Cerebellar nuclear complex (tissue), 1 donor: ENCODE measurements around the gene GPRC5A.

Experiments used
- DNase-seq, 2 experiments: peaks; one replicate each; lab custom pipeline; 2025; lab: John Stamatoyannopoulos, UW

Gene GPRC5A

GRCh38 chr12:12885096-12885792, 6.1 kb upstream of the GPRC5A start:
- no peak for DNase-seq

- DNase-seq, result no peak
Observed at GRCh38 chr12:12887471-12887870, 3.9 kb upstream of the GPRC5A start.

GRCh38 chr12:12889701-12890100, 1.7 kb upstream of the GPRC5A start:
- no peak for DNase-seq

- DNase-seq, result no peak
Observed at GRCh38 chr12:12890543-12891079, 751 bp upstream of the GPRC5A start.

GRCh38 chr12:12891881-12892355, 556 bp downstream of the GPRC5A start:
- DNase-seq, result no peak

- DNase-seq, result no peak
Observed at GRCh38 chr12:12892681-12893141, 1.3 kb downstream of the GPRC5A start.

GRCh38 chr12:12893438-12893837, 2.1 kb downstream of the GPRC5A start:
- no peak for DNase-seq

GRCh38 chr12:12896260-12896659, 4.9 kb downstream of the GPRC5A start:
- no peak for DNase-seq

GRCh38 chr12:12897302-12897701, 5.9 kb downstream of the GPRC5A start:
- no peak for DNase-seq

- DNase-seq, result no peak
Observed at GRCh38 chr12:12898136-12898717, 6.9 kb downstream of the GPRC5A start.

GRCh38 chr12:12898911-12899511, 7.6 kb downstream of the GPRC5A start:
- DNase-seq, result no peak

GRCh38 chr12:12899530-12900380, 8.4 kb downstream of the GPRC5A start:
- DNase-seq, result no peak

GRCh38 chr12:12900786-12901157, 9.4 kb downstream of the GPRC5A start:
- no peak for DNase-seq

- DNase-seq, result no peak
Observed at GRCh38 chr12:12901158-12901791, 9.9 kb downstream of the GPRC5A start.

GRCh38 chr12:12902036-12902435, 10.7 kb downstream of the GPRC5A start:
- no peak for DNase-seq

GRCh38 chr12:12903642-12904609, 12.6 kb downstream of the GPRC5A start:
- DNase-seq, result no peak

GRCh38 chr12:12907552-12907951, 16.2 kb downstream of the GPRC5A start:
- DNase-seq, result no peak

- no peak for DNase-seq
Observed at GRCh38 chr12:12908252-12908651, 16.9 kb downstream of the GPRC5A start.

GRCh38 chr12:12908711-12909110, 17.3 kb downstream of the GPRC5A start:
- DNase-seq, result no peak

- DNase-seq, result no peak
Observed at GRCh38 chr12:12909228-12909994, 18.0 kb downstream of the GPRC5A start.
